Peyer's patch (tissue), 4 donors: ENCODE measurements around the gene SOBP.

Experiments used
- POLR2A ChIP-seq, 2 donors: fragments of 450-650 bp; IDR thresholded peaks; one replicate each; pipeline ENCODE4 v1.5.1; 2017; ENCODE audit warnings: antibody characterized with exemption in 2 of 2, mild to moderate bottlenecking in 2 of 2, moderate library complexity in 2 of 2
- TF ChIP-seq, protein P1 (sequence below), 6 experiments: fragments of 450-650 bp in 4 of 6; fragments of 200-600 bp in 2 of 6; sonication (generic) in 1 of 6; IDR thresholded peaks; one replicate each; pipeline ENCODE4 v1.5.1; 2017 to 2019; ENCODE audit warnings: antibody characterized with exemption in 6 of 6, mild to moderate bottlenecking in 3 of 6, moderate library complexity in 1 of 6

DNA sequence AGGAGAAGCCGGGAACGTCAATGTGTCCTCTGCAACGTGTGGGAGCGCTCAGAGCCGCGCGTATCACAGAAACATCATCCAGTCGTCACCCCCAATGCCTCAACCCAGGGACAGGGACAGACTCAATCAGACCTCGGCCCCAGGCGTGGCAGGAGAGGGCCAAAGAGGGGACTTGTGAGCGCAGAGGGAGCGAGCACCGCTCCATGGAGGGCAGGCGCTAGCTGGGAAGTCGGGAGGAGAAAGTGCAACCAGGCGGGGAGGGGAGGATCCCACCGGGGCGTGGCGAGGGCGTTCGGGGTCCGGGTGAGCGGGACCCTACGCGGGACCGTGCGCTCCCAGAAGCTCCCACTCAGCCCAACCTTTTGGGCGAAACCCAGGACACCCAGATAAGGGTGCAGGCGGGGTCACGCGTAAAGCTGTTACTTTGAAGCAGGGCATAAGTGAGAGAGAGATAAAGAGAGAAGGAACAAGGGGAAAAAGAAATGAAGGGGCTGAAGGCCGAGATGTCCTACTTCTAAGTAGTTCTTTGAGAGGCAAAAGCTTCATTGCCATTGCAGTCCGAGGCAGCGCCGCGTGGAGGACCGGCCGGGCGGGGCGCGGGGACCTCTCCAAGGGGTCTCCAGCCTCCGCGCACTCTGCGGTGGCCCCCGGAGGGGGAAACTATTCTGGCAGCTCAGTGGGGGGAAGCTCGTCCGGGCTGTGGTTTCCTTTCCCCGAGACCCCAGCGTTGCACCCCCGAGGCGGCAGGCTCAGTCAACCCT, 862 bp upstream of the SOBP start:
- TF ChIP-seq, protein P1, sequence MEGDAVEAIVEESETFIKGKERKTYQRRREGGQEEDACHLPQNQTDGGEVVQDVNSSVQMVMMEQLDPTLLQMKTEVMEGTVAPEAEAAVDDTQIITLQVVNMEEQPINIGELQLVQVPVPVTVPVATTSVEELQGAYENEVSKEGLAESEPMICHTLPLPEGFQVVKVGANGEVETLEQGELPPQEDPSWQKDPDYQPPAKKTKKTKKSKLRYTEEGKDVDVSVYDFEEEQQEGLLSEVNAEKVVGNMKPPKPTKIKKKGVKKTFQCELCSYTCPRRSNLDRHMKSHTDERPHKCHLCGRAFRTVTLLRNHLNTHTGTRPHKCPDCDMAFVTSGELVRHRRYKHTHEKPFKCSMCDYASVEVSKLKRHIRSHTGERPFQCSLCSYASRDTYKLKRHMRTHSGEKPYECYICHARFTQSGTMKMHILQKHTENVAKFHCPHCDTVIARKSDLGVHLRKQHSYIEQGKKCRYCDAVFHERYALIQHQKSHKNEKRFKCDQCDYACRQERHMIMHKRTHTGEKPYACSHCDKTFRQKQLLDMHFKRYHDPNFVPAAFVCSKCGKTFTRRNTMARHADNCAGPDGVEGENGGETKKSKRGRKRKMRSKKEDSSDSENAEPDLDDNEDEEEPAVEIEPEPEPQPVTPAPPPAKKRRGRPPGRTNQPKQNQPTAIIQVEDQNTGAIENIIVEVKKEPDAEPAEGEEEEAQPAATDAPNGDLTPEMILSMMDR (IDR thresholded peaks at IDR 0.05), result no peak
- TF ChIP-seq POLR2A (IDR thresholded peaks at IDR 0.05), result no peak
